GM19035 (cell line): ENCODE data around the gene KLHL36.

Experiments
- ATAC-seq: cut with Tn5 transposase; IDR thresholded peaks from one replicate; pipeline ENCODE4 v1.9.1; 2021; ENCODE audit not compliant: unreplicated experiment

KLHL36 gene

GRCh38 chr16:84647828-84648594, at the start of gene KLHL36:
TSS of gene KLHL36 (plus strand) at chr16:84648511. CDS start at chr16:84650868, 2,357 bp downstream.
- peak; percentile 85 for ATAC-seq

DNA sequence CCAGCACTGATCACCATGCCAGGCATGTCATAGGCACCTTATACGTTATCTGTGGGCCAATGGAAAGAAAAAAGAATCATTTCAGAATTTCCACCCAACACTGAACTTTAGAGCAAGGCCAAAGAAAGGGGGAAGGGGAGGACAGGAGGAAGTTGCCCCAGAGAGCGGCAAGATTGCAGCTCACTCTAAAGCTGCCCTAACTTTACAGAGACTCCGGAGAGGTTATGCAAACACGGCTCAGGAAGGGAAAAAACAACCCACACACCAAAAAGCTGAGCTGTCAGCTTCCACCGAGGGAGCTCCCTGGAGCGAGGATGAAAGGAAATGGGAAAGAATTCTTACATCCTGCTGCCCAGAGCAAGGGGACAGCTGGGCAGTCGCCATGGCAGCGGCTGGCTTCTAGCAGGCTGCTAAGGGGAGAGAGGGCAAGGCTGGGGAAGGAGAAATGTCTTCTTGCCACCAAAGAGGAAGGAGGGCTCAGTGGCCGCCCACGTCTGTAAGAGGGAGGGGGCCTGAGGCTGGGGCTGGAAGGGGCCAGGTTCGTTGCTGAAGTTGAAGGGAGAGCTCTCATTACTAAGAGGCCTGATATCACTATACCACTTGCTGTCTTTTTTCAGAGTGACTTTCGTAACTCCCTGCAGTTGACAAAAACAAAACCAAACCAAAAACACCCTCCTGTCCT, 48.6 kb upstream of the KLHL36 start:
- ATAC-seq: peak; percentile 47

DNA sequence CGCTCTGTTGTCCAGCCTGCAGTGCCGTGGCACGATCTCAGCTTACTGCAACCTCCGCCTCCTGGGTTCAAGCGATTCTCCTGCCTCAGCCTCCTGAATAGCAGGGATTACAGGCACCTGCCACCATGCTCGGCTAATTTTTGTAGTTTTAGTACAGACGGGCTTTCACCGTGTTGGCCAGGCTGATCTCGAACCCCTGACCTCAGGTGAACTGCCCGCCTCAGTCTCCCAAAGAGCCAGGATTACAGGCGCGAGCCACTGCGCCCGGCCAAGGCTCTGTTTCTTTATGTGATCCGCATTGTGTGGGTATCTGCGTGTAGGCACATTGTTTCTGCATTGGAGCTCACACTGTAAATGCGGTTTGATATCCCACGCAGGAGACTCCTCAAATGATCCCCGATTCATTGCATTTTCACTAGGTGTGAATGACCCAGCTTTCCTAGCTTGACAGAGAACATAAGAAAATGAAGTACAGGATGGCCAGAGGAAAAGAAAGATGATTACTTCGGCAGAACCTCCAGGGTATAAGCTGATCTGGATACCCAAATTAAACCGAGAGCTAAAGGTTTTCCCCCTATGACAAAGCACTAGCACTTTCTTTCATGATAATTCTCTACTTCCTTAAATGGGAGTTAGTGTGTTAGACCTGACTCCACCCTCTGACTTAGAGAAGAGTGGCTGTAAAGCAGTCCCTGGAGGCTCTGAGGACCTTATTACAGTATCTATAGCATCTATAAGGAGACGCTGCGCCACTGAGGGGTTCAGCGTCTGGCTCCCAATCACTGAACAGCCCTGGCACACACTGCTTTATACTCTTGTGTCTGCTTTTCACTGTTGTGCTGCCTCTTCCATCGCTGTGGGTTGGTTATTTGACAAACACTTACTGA, 47.7 kb upstream of the KLHL36 start:
- peak; percentile 70 for ATAC-seq

- no peak for ATAC-seq
Observed at GRCh38 chr16:84603140-84603816, 45.0 kb upstream of the KLHL36 start.

DNA sequence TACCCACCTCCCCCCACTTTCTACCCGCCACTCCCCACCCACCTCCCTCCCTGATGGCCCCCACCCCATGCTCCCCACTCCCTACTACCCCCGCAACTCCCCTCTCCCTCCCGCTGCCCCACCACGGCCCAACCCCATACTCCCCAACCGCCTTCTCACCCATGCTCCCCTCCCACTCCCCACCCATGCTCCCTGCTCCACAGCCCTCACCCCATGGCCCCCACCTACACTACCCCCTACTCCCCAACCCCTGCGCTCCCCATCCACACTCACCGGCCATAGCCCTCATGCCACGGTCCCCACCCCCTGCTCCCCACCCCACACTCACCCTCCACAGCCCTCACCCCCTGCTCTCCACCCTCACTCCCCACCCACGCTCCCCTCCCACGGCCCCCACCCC, 44.4 kb upstream of the KLHL36 start:
- ATAC-seq: no peak

DNA sequence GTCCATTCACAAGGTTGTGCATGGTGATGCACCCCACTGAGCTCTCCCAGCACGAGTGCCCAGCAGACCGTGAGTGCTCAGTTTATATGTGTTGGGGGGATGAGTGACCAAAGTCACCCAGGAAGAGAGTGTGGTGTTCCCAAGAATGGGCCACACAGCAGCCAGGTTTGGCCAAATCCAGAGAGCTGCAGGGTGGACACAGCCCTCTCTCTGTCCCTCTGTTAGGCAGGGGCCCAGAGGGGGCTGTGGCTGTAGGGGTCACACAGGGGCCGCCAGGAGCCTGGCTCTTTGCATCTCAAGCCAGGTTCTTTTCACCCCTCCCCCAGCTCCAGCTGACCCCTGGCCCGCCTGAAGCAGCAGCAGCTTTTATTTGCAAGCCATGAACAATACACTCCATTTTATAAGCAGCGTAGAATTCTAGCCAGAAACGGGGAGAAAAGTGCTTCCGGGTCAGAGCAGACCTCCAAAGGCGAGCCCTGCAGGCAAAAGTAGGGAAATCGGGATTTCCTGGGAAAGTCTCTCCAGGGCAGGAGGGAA, 43.8 kb upstream of the KLHL36 start:
- ATAC-seq: no peak

- no peak for ATAC-seq
Observed at GRCh38 chr16:84605339-84605848, 42.9 kb upstream of the KLHL36 start.

DNA sequence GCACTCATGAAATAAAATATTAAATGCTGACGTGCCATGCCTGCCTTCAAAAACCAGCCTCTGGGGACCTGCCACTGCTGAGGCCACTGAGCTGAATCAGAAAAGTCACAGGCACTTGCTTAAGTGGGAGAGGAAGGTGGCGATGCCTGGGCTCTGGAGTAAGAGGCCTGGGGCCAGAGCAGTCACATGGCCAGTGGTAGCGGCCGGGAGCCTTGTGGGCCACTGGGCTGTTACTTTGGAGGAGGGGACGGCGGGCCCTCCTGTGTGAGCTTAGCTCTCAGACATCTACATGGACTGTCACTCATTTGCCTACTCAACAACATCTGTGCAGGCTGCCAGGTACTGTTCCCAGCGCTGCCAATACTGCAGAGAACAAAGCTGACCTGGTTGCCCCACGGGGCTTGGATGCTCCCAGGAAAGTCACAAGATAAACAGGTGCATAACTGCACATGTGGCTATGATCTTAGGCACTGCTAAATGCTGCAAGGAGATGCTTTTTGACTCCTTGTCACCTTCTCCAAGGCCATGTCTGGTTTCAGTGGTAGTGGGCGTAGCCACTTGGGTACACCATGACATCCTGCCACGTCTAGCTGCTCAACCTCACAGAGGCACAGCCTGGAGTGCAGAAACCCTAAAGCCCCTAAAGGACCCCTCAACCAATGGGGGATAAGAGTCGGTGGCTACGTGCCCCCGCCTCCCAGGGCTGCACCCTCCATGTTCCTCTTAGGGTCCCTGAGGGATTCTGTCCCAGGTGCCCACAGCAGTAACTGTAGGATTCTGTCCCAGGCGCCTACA, 42.0 kb upstream of the KLHL36 start:
- ATAC-seq: no peak

DNA sequence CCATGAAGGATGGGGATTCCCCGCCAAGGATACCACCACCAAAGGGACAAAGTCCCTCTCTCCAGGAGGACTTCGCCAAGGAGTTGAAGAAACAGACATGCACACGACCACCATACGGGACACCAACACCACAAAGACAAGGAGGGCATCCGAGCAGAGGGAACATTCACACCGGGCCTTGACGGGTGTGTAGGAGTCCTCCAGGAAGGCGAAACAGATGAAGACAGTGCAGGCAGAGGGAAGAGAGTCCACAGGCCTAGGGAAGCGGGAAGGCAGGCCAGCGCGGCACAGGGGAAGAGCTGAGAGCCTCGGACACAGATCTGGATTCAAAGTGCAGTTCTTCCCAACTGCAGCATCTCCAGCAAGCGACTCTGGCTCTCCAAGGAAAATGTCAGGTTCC, 41.2 kb upstream of the KLHL36 start:
- no peak for ATAC-seq

GRCh38 chr16:84607694-84608093, 40.6 kb upstream of the KLHL36 start:
- ATAC-seq: peak; percentile 51

DNA sequence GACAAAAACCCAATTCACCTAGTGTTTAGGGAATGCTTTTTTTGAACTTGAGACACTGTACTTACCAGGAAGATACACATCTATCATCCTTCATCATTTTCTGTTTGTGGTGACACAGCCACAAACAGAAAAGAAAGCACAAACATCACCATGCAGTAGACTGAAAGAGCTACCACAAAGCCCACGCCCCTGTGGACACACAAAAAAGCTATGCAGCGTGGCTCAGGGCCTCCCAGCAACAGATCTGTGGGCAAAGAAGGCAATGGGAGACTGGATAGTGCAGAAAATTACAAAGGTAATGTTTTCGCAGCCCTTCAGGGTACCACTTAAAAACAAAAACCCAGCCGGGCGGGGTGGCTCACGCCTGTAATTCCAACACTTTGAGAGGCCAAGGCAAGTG, 40.0 kb upstream of the KLHL36 start:
- ATAC-seq: no peak

DNA sequence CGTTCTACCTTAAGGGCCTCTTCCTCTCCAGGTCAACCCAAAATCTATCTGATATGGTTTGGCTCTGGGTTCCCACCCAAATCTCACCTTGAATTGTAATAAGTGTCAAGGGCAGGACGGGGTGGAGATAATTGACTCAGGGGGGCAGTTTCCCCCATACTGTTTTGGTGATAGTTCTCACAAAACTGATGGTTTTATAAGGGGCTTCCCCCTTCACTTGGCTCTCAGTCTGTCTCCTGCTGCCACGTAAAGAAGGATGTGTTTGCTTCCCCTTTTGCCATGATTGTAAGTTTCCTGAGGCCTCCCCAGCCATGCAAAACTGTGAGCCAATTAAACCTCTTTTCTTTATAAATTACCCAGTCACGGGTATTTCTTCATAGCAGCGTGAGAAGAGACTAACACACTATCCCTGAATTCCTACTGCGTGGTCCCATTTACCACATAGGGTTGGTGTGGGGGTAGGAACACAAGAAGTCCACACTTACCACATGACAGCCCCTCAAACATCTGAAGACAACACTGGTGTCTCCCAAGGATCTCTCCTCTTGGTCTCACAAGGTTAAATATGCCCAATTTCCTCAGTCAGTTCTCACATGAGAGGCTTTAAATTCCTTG, 38.6 kb upstream of the KLHL36 start:
- no peak for ATAC-seq

DNA sequence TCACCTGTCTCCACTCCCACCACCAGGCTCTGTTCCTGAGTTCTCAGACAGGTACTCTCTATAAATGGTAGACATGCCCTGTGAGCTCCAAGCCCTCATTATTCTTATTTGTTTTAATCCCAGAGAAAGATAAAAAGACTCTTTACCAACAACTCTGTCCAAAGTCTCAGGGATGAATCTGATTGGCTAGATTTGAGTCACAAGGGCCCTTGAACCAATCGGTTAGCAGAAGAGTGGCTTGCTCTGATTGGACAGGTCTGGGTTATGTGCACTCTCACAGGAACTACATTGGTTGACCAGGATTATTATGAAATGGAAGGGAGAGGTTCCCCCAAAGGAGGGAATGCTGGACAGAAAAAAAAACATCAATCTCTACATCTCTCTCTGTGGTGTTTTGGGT, 37.9 kb upstream of the KLHL36 start:
- ATAC-seq: no peak

DNA sequence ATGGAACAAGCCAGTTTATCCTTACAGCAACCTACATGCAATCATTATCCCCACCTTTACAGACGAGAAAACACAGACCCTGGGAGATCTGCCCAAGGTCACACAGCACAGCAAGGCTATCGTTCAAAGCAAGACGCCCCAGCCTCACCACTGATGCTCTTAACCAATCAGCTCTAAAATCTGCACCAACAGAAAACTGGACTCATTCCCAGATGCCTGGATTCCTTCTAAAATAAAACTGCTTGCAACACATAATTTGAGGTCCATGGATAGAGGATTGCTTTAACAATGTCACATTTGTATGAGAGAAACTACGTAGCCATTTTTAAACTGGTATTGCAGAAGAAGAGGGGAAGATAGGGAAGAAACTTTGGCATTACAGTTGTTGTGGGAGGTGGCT, 37.3 kb upstream of the KLHL36 start:
- no peak for ATAC-seq

DNA sequence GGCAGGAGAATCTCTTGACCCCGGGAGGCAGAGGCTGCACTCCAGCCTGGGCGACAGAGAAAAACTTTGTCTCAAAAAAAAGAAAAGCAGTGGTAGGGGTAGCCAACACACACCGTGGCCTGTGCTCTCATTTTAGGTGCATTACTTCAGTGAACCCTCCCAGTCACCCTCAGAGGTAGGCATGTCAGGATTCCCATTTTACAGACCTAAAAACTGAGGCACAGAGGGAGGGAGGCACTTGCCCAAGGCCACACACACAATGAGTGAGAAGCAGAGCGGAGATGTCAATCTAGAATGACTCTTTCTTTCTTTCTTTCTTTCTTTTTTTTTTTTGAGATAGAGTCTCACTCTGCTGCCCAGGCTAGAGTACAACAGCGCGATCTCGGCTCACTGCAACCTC, 35.6 kb upstream of the KLHL36 start:
- no peak for ATAC-seq

- ATAC-seq: no peak
Observed at GRCh38 chr16:84613408-84614072, 34.8 kb upstream of the KLHL36 start.

DNA sequence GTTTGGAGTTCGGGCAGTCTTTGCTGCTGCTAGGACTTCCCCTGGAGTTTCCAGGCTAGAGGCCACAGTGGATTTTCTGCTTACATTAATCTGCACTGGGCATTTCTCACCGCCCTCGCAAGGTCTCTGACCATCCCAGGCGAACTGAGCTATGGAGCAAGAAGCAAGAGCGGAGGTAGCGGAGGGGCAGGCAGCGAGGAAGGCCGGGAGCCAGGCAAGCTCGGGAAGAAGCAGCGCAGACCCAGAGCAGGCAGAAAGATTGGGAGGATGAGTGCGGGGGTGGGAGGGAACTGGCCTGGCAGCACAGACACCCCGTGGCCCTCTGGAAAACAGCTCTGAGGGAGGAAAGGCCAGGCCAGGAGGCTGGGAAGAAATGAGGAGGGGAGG, 34.2 kb upstream of the KLHL36 start:
- ATAC-seq: no peak

- no peak for ATAC-seq
Observed at GRCh38 chr16:84614623-84614967, 33.7 kb upstream of the KLHL36 start.
